Measurements from ENCODE around the gene DYSF. TPM values are rescaled to one million over a fixed set of nuclear protein-coding genes. Genes with fewer than 3 reads are reported as not detected.

Gene DYSF
- total and polyA plus RNA-seq, 8 donors: 17.8 to 71.4 (median 21.6) TPM

DNA sequence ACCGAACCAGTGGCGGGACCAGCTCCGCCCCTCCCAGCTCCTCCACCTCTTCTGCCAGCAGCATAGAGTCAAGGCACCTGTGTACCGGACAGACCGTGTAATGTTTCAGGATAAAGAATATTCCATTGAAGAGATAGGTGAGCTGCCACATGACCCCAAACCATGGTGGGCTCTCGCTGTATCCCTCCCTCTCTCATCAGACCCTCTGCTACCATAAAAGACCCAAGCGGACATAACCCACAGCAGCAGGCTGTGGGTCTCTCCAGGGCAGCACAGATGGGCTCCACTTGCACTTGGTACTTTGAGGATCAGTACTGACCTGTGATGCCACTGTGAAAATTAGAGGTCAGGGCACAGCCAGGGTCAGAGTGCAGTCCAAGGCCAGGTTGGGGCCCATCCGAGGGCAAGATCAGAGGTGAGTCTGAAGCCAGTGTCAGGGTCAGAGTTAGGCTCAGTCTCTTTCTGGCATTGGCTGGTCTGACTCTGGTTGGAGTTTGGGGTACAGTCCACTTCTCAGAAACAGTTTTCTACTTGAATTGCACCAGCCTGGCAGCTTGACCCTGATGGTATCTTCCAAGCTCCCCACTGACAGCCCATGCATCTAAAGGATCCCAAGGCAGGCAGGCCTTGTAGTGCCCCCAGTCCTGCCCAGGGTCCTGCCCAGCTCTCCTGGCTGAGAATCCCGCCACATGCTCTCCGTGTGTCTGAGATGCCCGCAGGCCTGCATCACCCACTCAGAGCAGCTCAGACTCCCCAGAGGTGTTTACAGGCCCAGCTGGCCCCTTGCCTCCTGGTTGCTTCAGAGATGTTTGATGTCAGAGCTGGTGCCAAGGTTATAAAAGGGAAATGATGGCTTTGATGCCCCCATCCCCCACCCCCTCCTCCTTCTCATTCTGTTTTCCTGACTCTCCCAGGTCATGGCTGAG, 212.1 kb downstream of the DYSF start:
- ATAC-seq (no peak), DNase-seq (no peak)
- no peaks in the 10 kb centered on the region for H3K9me3 ChIP-seq
- H3K4me1 ChIP-seq: peaks cover 0 to 2% of the 10 kb centered on the region in 2 donors
- no peak overlapping the region for H3K27ac ChIP-seq
- peaks cover 0 to 91% of the 10 kb centered on the region in 2 donors for H3K36me3 ChIP-seq
- intact Hi-C loops (cut with DNase I): no loop called here
- no peak overlapping the region for H3K4me3 ChIP-seq
- TF ChIP-seq, protein P1, sequence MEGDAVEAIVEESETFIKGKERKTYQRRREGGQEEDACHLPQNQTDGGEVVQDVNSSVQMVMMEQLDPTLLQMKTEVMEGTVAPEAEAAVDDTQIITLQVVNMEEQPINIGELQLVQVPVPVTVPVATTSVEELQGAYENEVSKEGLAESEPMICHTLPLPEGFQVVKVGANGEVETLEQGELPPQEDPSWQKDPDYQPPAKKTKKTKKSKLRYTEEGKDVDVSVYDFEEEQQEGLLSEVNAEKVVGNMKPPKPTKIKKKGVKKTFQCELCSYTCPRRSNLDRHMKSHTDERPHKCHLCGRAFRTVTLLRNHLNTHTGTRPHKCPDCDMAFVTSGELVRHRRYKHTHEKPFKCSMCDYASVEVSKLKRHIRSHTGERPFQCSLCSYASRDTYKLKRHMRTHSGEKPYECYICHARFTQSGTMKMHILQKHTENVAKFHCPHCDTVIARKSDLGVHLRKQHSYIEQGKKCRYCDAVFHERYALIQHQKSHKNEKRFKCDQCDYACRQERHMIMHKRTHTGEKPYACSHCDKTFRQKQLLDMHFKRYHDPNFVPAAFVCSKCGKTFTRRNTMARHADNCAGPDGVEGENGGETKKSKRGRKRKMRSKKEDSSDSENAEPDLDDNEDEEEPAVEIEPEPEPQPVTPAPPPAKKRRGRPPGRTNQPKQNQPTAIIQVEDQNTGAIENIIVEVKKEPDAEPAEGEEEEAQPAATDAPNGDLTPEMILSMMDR (IDR thresholded peaks at IDR 0.05): no peak
- no peaks in the 10 kb centered on the region for H3K27me3 ChIP-seq

DNA sequence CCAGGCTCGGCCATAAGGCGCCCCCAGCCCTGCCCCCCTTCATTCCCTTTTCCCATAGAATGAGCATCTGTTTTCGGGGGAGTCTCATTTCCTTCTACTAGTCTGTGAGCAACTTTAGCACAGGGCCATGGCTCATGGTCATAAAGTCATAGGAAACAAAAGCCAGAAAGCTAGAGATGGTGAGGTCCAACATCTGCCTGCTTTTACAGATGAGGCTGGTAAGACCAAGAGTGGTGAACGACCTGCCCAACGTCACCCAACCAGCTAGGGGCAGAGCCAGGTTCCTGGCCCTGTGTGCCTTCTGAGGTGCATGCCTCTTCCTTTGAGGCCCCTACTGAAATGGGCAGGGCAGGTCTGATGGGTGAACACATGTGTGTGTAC, 212.7 kb downstream of the DYSF start:
- Histone ChIP-seq H3K27ac (no peak overlapping the region), H3K9me3 (no peaks in the 10 kb centered on the region), H3K4me1 (peaks cover 0 to 2% of the 10 kb centered on the region in 2 donors), H3K36me3 (peaks cover 0 to 91% of the 10 kb centered on the region in 2 donors), H3K27me3 (no peaks in the 10 kb centered on the region), H3K4me3 (no peak overlapping the region)
- TF ChIP-seq, protein P1 (IDR thresholded peaks at IDR 0.05): no peak
- DNase-seq (no peak), ATAC-seq (no peak)
- intact Hi-C loops (cut with DNase I): no loop called here

DNA sequence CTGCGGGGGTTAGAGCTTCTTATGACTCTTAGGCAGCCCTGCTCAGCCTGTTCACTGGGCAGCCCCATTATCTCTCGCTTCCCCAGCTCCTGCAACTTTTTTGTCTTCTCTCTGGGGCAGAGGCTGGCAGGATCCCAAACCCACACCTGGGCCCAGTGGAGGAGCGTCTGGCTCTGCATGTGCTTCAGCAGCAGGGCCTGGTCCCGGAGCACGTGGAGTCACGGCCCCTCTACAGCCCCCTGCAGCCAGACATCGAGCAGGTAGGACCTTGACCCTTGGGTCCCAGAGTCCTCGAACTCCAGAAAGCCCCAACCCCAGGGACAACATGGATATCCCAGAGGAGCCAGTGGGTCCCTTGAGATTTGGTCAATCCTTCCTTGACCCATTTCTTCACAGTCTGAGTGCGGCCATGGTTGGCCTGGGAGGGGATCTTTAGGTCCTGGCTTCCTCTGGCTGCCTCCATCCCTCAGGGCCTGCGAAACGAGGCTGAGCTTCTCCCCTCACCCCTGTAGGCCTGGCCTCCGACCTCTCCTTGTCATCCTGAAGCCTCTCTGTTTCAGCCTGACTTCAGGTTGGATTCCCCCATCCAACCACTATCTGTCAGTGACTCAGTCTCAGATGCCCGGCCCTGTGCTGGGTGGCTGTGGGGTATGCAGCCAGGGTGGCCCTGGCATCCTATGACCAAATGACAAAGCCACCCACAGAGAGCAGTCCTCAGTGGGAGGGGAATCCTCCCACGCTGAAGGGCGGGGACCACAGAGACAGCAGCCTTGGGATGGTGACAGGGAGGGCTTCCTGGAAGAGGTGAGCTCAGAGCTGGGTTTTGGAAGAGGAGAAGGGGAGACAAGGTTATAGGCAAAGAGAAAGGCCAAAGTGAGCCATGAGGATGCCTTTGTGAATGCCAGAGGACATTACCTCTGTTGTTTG, 214.2 kb downstream of the DYSF start:
- no peak for ATAC-seq
- Histone ChIP-seq H3K4me1 (no peaks in the 10 kb centered on the region), H3K9me3 (no peaks in the 10 kb centered on the region), H3K27me3 (no peaks in the 10 kb centered on the region), H3K36me3 (peaks cover 0 to 96% of the 10 kb centered on the region in 2 donors), H3K27ac (no peak overlapping the region), H3K4me3 (no peak overlapping the region)
- TF ChIP-seq, protein P1 (IDR thresholded peaks at IDR 0.05): no peak
- no peak for DNase-seq
- intact Hi-C loops (cut with DNase I): no loop called here

DNA sequence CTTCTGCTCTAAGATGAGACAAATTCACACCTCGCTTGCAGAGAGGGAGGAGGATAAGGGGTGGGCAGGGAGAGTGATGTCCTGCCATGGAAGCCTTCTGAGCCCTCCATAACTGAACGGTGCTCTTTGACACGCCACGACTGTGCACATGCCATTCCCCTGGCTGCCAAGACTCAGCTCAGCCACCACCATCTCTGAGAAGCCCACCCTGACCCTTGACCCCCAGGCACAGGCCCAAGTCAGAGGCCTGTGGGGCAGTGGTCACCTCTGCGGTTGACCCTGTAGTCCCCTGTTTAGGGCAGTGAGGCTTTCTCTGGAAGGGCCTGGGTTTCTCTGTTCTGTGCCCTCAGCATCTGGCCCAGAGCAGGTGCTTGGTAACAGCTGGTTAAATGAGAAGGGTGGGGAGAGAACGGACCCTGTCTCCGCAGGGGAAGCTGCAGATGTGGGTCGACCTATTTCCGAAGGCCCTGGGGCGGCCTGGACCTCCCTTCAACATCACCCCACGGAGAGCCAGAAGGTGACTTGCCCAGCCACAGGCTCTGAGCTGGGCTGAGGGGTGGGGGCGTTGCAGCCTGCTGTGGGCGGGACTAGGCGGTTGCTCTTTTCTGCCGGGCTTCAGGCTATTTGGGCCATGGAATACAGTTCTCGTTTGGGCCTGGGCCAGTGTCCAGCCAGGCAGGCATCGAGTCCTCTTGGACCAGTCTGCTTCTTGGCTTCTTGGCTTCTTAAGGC, 215.1 kb downstream of the DYSF start:
- TF ChIP-seq, protein P1 (IDR thresholded peaks at IDR 0.05): no peak
- Histone ChIP-seq H3K4me1 (no peaks in the 10 kb centered on the region), H3K27ac (no peak overlapping the region), H3K9me3 (no peaks in the 10 kb centered on the region), H3K4me3 (no peak overlapping the region), H3K27me3 (no peaks in the 10 kb centered on the region), H3K36me3 (peaks cover 0 to 99% of the 10 kb centered on the region in 2 donors)
- ATAC-seq (no peak), DNase-seq (no peak)
- intact Hi-C loops (cut with DNase I): no loop called here

Data from left lung (tissue), 10 donors.